Transverse colon (tissue), 4 donors: ENCODE measurements around the gene PRKG1. TPM values are rescaled to one million over a fixed set of nuclear protein-coding genes. Genes with fewer than 3 reads are reported as not detected.
A peak's percentile ranks its signal among the peaks of the same experiment; 100 is the strongest.

Experiments
- DNase-seq: peaks from one replicate; pipeline ENCODE4 v3.0.0-alpha.2; 2019
- H3K27ac ChIP-seq, 4 donors: fragments of 200-600 bp; sonication (generic); 2 replicates each; pipeline ENCODE4 v1.5.1; 2016 to 2018; ENCODE audit warnings: inconsistent platforms in 4 of 4
- H3K27me3 ChIP-seq: fragments of 200-600 bp; sonication (generic); 2 replicates; pipeline ENCODE4 v1.5.1; 2017; ENCODE audit warnings: inconsistent platforms
- H3K36me3 ChIP-seq, 4 donors: fragments of 200-600 bp; sonication (generic); 2 replicates each; pipeline ENCODE4 v1.5.1; 2017 to 2019; ENCODE audit warnings: inconsistent platforms in 4 of 4
- H3K4me1 ChIP-seq, 4 donors: fragments of 200-600 bp; sonication (generic); 2 replicates each; pipeline ENCODE4 v1.5.1; 2017 to 2020; ENCODE audit warnings: inconsistent platforms in 4 of 4
- H3K4me3 ChIP-seq, 4 donors: fragments of 200-600 bp; sonication (generic); 1 replicate in 1 of 4; 2 replicates in 3 of 4; pipeline versions ENCODE4 v1.5.1 to v1.6.1; 2017 to 2019; ENCODE audit warnings: inconsistent platforms in 4 of 4
- H3K9me3 ChIP-seq, 2 donors: fragments of 200-600 bp; sonication (generic); 2 replicates each; pipeline ENCODE4 v1.5.1; 2017 to 2019; ENCODE audit warnings: inconsistent platforms in 2 of 2
- CTCF ChIP-seq, 5 experiments: fragments of 200-600 bp in 3 of 5; fragments of 450-650 bp in 2 of 5; sonication (generic) in 3 of 5; IDR thresholded peaks; 1 replicate in 2 of 5; 2 replicates in 3 of 5; pipeline ENCODE4 v1.5.1; 2016 to 2017; ENCODE audit warnings: antibody characterized with exemption in 5 of 5, inconsistent platforms in 3 of 5, mild to moderate bottlenecking in 2 of 5, moderate library complexity in 1 of 5
- EP300 ChIP-seq: sonication (generic); formaldehyde crosslinking; IDR thresholded peaks from one replicate; pipeline ENCODE4 v1.6.1; 2017; ENCODE audit warnings: antibody characterized with exemption, low read depth
- POLR2A ChIP-seq: fragments of 450-650 bp; IDR thresholded peaks from one replicate; pipeline ENCODE4 v1.6.1; 2016; ENCODE audit warnings: antibody characterized with exemption, mild to moderate bottlenecking, moderate library complexity
- POLR2AphosphoS5 ChIP-seq, 3 donors: sonication (generic); formaldehyde crosslinking; IDR thresholded peaks; one replicate each; pipeline ENCODE4 v1.6.1; 2016; ENCODE audit warnings: antibody characterized with exemption in 3 of 3
- WGBS, 2 donors: methylation state at CpG; one replicate each; pipeline ENCODE4 v1.1.5; 2018; ENCODE audit warnings: low coverage in 1 of 2; 5-methylcytosine and 5-hydroxymethylcytosine counted together
- in situ Hi-C, 4 donors: fragments of 200-750 bp; cut with MboI; loops; one replicate each; pipeline versions ENCODE4 v1.15.0 to v1.15.1; 2017; ENCODE audit warnings: low sequenced_read_pairs in 3 of 4, low pct_ligation_motif_present in 1 of 4, low pct_unique_long_range_greater_than_20kb in 1 of 4
- intact Hi-C: fragments of 100-400 bp; cut with DNase I; formaldehyde crosslinking; loops from one replicate; pipeline ENCODE4 v1.15.1; 2023; ENCODE audit warnings: low total_unique reads
- total RNA-seq, 4 donors: library from RNA; depleted of rRNA; stranded (reverse); fragments of >200 nt; gene quantifications; one replicate each; pipeline ENCODE4 v1.1.0, GENCODE V29; 2016

Gene PRKG1
- total RNA-seq, 4 donors from 2014 or later: 17.6 to 30.6 (median 26.9) TPM

GRCh38 chr10:51217505-51217904, 143.2 kb downstream of the PRKG1 start:
- TF ChIP-seq POLR2AphosphoS5 (IDR thresholded peaks at IDR 0.05): no peak
- TF ChIP-seq EP300: no peak
- no peak for TF ChIP-seq POLR2A
- TF ChIP-seq CTCF (IDR thresholded peaks at IDR 0.05): no peak
- in situ Hi-C loops (no loop called here), intact Hi-C loops (no loop called here)
- Histone ChIP-seq H3K4me3 (no peak overlapping the region), H3K36me3 (no peaks in the 10 kb centered on the region), H3K9me3 (peaks cover 0 to 5% of the 10 kb centered on the region in 2 donors), H3K27me3 (no peaks in the 10 kb centered on the region), H3K4me1 (peaks cover 0 to 19% (median 0%) of the 10 kb centered on the region in 4 donors), H3K27ac (peak overlapping the region in 3 of 4 donors; percentile 19 to 50 (median 32))
- no peak for DNase-seq
- WGBS, 2 donors: 43 to 57% methylated on average over 1 of the region's 1 CpG

- in situ Hi-C loops: no loop called here
- no peaks in the 10 kb centered on the region for H3K27me3 ChIP-seq
- H3K4me1 ChIP-seq: peaks cover 0 to 19% (median 3%) of the 10 kb centered on the region in 4 donors
- no peak overlapping the region for H3K4me3 ChIP-seq
- WGBS, 2 donors: 50 to 63% methylated on average over 5 of the region's 5 CpGs
- intact Hi-C loops: no loop called here
- no peak for DNase-seq
- peak overlapping the region; percentile 26 to 61 (median 58) for H3K27ac ChIP-seq
- H3K9me3 ChIP-seq: peaks cover 0 to 4% of the 10 kb centered on the region in 2 donors
- no peaks in the 10 kb centered on the region for H3K36me3 ChIP-seq
- TF ChIP-seq POLR2AphosphoS5 (IDR thresholded peaks at IDR 0.05) (no peak), CTCF (IDR thresholded peaks at IDR 0.05) (no peak), POLR2A (no peak), EP300 (no peak)
Observed at GRCh38 chr10:51224671-51225161, 150.4 kb downstream of the PRKG1 start.

- no peak for DNase-seq
- WGBS, 2 donors: 14 to 52% methylated on average over 2 to 4 of the region's 4 CpGs
- no peak for TF ChIP-seq POLR2A
- no peak for TF ChIP-seq EP300
- no peak for TF ChIP-seq CTCF (IDR thresholded peaks at IDR 0.05)
- no peak for TF ChIP-seq POLR2AphosphoS5 (IDR thresholded peaks at IDR 0.05)
- Histone ChIP-seq H3K27me3 (no peaks in the 10 kb centered on the region), H3K36me3 (no peaks in the 10 kb centered on the region), H3K9me3 (no peaks in the 10 kb centered on the region), H3K4me1 (peaks cover 3 to 37% (median 10%) of the 10 kb centered on the region in 4 donors), H3K27ac (peak overlapping the region; percentile 20 to 61 (median 38)), H3K4me3 (no peak overlapping the region)
- in situ Hi-C loops (no loop called here), intact Hi-C loops (no loop called here)
Observed at GRCh38 chr10:51227897-51228713, 153.8 kb downstream of the PRKG1 start.

GRCh38 chr10:51228714-51229100, 154.4 kb downstream of the PRKG1 start:
- no peaks in the 10 kb centered on the region for H3K9me3 ChIP-seq
- no peaks in the 10 kb centered on the region for H3K36me3 ChIP-seq
- in situ Hi-C loops (no loop called here), intact Hi-C loops (no loop called here)
- peak overlapping the region in 3 of 4 donors; percentile 32 to 61 (median 45) for H3K27ac ChIP-seq
- TF ChIP-seq POLR2AphosphoS5 (IDR thresholded peaks at IDR 0.05) (no peak), CTCF (IDR thresholded peaks at IDR 0.05) (no peak)
- WGBS, 2 donors: 51 to 54% methylated on average over 4 of the region's 4 CpGs
- H3K4me3 ChIP-seq: no peak overlapping the region
- peaks cover 3 to 31% (median 9%) of the 10 kb centered on the region in 4 donors for H3K4me1 ChIP-seq
- DNase-seq: no peak
- no peaks in the 10 kb centered on the region for H3K27me3 ChIP-seq
